Measurements from ENCODE around the gene TSPEAR.

Gene TSPEAR

GRCh38 chr21:44740742-44741141 lies 29.4 kb upstream of the TSPEAR start:
- no peak for DNase-seq

GRCh38 chr21:44739316-44739715 lies 27.9 kb upstream of the TSPEAR start:
- no peak for DNase-seq

GRCh38 chr21:44738621-44739020 lies 27.2 kb upstream of the TSPEAR start:
- no peak for DNase-seq

- no peak for DNase-seq
Observed at GRCh38 chr21:44737706-44738354, 26.5 kb upstream of the TSPEAR start.

- DNase-seq, result no peak
Observed at GRCh38 chr21:44736291-44737004, 25.1 kb upstream of the TSPEAR start.

GRCh38 chr21:44735821-44736220 lies 24.4 kb upstream of the TSPEAR start:
- DNase-seq, result no peak

- no peak for DNase-seq
Observed at GRCh38 chr21:44734841-44735240, 23.5 kb upstream of the TSPEAR start.

- no peak for DNase-seq
Observed at GRCh38 chr21:44734026-44734745, 22.8 kb upstream of the TSPEAR start.

GRCh38 chr21:44732956-44733355 lies 21.6 kb upstream of the TSPEAR start:
- no peak for DNase-seq

- no peak for DNase-seq
Observed at GRCh38 chr21:44732263-44732662, 20.9 kb upstream of the TSPEAR start.

GRCh38 chr21:44730951-44731579 lies 19.7 kb upstream of the TSPEAR start:
- DNase-seq, result no peak

GRCh38 chr21:44730028-44730395 lies 18.6 kb upstream of the TSPEAR start:
- DNase-seq, result no peak

- DNase-seq, result no peak
Observed at GRCh38 chr21:44729336-44730027, 18.1 kb upstream of the TSPEAR start.

- no peak for DNase-seq
Observed at GRCh38 chr21:44728716-44729115, 17.3 kb upstream of the TSPEAR start.

- no peak for DNase-seq
Observed at GRCh38 chr21:44727757-44728156, 16.4 kb upstream of the TSPEAR start.

GRCh38 chr21:44727321-44727720 lies 15.9 kb upstream of the TSPEAR start:
- no peak for DNase-seq

GRCh38 chr21:44726826-44727225 lies 15.5 kb upstream of the TSPEAR start:
- no peak for DNase-seq

GRCh38 chr21:44724926-44725325 lies 13.6 kb upstream of the TSPEAR start:
- no peak for DNase-seq

GRCh38 chr21:44724196-44724595 lies 12.8 kb upstream of the TSPEAR start:
- no peak for DNase-seq

GRCh38 chr21:44723177-44724131 lies 12.1 kb upstream of the TSPEAR start:
- DNase-seq, result no peak

- DNase-seq, result no peak
Observed at GRCh38 chr21:44722731-44723130, 11.4 kb upstream of the TSPEAR start.

GRCh38 chr21:44720170-44720569 lies 8.8 kb upstream of the TSPEAR start:
- no peak for DNase-seq
